GM06990 (cell line): Measurements from ENCODE around the gene SPATC1L.

Experiments
- DNase-seq: peaks from one replicate; pipeline ENCODE4 v3.0.0-alpha.2; 2011; ENCODE audit not compliant: insufficient read length; ENCODE audit errors: extremely low read depth
- H3K27me3 ChIP-seq: replicated peaks from 2 replicates; pipeline ENCODE4 v1.6.0; 2011; ENCODE audit warnings: low read length; ENCODE audit not compliant: control insufficient read depth, insufficient read depth
- H3K36me3 ChIP-seq: 2 replicates; pipeline ENCODE4 v1.5.1; 2011; ENCODE audit warnings: low read length; ENCODE audit not compliant: control insufficient read depth, insufficient read depth
- H3K4me3 ChIP-seq: replicated peaks from 2 replicates; pipeline ENCODE4 v1.5.1; 2011; ENCODE audit warnings: low read depth, mild to moderate bottlenecking, control low read depth, low read length
- CTCF ChIP-seq: IDR thresholded peaks from 2 replicates; pipeline ENCODE4 v1.5.1; 2011; ENCODE audit warnings: low read length, control low read depth, mild to moderate bottlenecking, inconsistent platforms; ENCODE audit not compliant: insufficient read depth, poor library complexity, severe bottlenecking

SPATC1L gene

GRCh38 chr21:46168659-46169386 is 15.4 kb downstream of the SPATC1L start:
- H3K36me3 ChIP-seq: no peaks in the 10 kb centered on the region
- no peaks in the 10 kb centered on the region for H3K27me3 ChIP-seq
- no peak overlapping the region for H3K4me3 ChIP-seq
- DNase-seq: no peak
- TF ChIP-seq CTCF: no peak

DNA sequence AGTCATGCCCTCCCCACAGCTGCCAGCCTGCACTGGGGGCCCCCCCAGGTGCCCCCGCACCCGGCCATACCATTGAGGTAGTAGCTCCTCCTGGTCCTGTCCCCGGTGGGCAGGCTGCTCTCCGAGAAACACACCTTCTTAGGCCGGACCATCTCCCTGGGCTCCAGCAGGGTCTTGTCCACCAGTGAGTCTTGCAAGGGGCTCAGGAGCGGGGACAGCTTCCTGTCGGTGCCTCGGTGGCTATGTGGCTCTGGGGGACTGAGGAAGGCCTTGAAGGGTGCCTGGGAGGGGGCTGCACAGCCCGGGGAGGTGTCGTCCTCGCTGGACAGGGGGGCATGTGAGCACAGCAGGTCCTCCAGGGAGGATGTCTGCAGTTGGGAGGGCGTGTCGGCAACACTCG is 16.0 kb downstream of the SPATC1L start:
- peak; percentile 2 for DNase-seq
- Histone ChIP-seq H3K27me3 (no peaks in the 10 kb centered on the region), H3K36me3 (no peaks in the 10 kb centered on the region), H3K4me3 (no peak overlapping the region)
- TF ChIP-seq CTCF: no peak

DNA sequence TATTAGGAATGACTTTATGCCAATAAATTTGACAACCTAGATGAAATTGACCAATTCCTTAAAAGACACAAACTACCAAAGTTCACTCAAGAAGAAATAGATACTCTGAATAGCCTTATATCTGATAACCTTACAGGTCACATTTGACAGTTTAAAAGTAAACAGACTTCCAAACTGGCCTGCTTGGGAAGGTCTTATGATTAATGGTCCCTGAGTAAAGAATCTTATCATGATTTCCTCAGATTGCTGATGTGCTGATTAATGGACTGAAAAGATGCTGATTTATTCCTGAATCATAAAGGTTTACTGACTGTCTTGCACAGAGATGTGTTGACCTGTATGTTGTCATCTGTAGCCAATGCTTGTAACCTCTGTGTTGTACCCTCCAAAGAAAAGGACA is 19.2 kb downstream of the SPATC1L start:
- DNase-seq: no peak
- no peak overlapping the region for H3K4me3 ChIP-seq
- H3K36me3 ChIP-seq: no peaks in the 10 kb centered on the region
- no peak for TF ChIP-seq CTCF
- no peaks in the 10 kb centered on the region for H3K27me3 ChIP-seq

GRCh38 chr21:46163380-46163779 is 20.9 kb downstream of the SPATC1L start:
- no peak for TF ChIP-seq CTCF
- Histone ChIP-seq H3K4me3 (no peak overlapping the region), H3K36me3 (no peaks in the 10 kb centered on the region), H3K27me3 (no peaks in the 10 kb centered on the region)
- DNase-seq: no peak

GRCh38 chr21:46161633-46162592 is 22.3 kb downstream of the SPATC1L start:
- peak; percentile 9 for DNase-seq
- Histone ChIP-seq H3K27me3 (no peaks in the 10 kb centered on the region), H3K36me3 (no peaks in the 10 kb centered on the region), H3K4me3 (no peak overlapping the region)
- TF ChIP-seq CTCF: no peak
